H54 (cell line): ENCODE results near the gene CD52.

Source experiments
- DNase-seq: peaks from one replicate; pipeline ENCODE4 v3.0.0; 2011; ENCODE audit warnings: low spot score, mixed read lengths; ENCODE audit not compliant: insufficient read length
- FAIRE-seq: peaks from 3 replicates; lab custom pipeline; 2011; peaks lifted over from hg19 to GRCh38; lab: Jason Lieb, UNC
- POLR2A ChIP-seq: IDR thresholded peaks from 2 replicates; pipeline ENCODE4 v1.6.1; 2011; ENCODE audit warnings: low read depth, mild to moderate bottlenecking, low read length

Gene CD52

DNA sequence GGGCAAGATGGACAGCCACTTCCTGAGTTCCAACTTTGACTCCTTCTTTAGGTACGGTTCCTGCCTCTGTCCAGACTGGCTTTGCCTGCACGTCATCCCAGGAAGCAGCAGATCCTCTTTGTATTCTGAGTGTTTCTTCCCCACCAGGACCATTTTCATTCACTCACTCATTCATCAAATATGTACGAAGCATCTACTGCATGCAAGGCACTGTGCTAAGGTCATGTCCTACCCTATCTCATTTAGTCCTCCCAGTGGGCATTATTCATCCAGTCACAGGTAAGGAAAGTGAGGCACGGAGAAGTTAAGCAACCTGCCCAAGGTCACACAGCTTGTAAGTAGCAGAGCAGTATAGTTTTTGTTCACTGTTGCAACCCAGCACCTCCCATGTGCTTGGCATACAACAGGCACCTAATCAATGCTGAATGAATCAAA, 22.3 kb downstream of the CD52 start:
- no peak for TF ChIP-seq POLR2A
- no peak for DNase-seq
- no peak for FAIRE-seq

DNA sequence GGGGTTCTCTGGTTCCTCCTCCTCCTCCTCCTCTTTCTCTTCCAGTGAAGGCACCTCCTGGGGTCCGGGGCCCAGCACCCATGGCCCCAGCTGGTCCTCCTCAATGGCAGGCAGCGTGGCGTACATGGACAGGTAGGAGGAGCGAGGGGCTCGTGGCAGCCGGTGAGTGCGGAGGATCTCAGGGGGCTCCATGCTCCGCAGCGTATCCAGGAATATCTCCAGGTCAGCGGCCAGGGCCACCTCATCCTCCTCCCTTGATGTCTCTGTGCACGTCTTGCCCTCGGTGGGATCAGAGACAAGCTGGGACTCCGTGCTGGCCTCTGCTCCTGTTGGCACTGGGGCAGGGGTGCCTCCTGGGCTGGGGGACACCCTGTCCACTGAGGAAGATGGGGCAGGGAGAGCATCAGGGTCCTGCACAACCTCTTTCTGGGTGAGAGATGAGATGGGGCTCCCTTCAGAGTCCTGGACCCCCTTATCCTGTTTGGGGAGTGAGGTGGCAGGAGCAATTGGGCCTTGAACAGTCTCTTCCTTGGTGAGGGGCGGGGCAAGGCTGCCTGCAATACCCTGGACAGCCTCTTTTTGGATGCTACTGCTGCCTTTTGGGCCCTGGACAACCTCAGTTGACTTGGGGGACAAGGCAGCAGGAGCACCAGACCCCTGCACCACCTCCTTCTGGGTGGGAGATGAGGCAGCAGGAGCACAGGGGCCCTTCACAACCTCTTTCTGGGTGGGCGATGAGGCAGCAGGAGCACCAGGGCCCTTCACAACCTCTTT, 26.6 kb downstream of the CD52 start:
- DNase-seq (no peak), FAIRE-seq (no peak)
- no peak for TF ChIP-seq POLR2A

DNA sequence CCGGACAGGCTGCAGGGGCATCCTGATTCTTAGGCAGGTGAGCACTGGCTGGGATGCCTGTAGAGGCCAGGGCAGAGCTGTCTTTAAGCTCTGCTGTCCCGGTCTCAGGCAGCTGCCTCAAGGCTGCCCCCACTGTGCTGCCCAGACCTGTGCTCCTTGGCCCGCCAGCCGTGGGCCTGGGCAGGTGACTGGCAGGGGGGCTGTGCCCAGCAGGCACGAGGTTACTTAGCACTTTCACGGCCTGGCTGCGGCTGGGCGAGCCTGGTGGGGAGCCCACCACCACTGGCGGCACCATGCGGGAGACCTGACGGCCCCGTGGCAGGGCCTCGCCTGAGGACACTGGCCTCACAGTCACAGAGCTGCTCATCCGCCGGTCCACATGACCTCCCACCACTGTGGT, 28.0 kb downstream of the CD52 start:
- TF ChIP-seq POLR2A, result no peak
- DNase-seq, result no peak
- FAIRE-seq, result no peak

DNA sequence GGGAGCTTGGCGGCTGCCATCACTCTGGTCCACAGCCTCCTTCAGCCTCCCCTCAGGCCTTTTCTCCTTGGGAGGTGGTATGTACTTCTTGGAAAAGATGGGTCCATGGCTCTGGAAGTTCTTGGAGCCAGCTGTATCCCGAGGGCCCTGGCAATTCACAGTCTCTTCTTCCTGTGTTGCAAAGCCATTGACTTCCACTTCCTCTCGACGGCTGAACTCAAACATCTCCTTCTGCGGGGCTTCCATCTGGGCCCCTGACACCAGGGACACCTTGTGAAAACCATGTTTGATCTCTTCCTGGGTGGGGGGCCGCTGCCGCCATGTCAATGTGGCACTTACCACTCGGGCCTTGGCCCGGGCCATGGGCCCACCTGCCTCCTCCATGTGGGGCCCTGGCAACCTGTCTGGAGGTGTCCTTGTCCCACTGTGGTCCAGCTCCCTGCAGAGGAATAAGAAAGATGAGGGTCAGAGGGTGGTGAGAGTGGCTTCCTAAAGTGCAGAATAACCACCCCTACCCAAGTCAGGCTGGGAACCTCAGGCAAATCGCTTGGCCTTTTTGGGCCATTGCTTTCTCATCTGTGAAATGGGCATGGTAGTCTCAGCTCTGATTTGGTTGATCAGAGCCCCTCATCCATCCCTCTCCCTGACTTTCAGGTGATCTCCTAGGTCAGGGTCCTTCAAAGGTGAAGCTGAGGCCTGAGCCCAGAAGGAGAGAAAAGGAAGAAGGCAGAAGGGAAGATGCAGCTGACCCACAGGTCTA, 28.7 kb downstream of the CD52 start:
- FAIRE-seq, result no peak
- no peak for DNase-seq
- no peak for TF ChIP-seq POLR2A

DNA sequence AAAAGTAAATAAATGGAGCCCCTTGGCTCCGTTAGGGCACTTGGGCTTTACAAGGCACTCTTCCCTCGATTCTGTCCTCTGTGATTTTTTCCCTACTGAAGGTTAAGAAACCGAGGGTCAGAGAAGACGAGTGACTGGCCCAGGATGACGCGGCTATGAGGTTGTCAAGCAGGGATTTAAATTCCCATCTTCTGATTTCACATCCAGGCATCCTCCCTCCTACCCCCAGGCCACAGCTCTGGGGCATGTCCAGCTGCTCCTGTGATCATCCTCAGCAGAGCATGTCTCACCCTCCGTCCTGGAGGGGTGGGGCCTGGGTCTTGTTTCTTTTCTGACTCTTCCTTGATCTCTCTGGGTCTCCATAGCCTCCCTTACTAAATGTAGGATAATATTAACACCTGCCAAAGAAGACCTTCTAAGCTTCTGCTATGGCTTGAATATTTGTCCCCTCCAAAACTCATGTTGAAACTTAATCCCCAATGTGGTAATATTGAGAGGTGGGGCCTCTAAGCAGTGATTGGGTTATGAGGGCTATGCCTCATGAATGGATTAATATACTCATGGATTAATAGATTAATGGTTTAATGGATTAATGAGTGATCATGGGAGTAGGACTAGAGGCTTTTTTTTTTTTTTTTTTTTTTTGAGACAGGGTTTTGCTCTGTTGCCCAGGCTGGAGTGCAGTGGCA, 31.6 kb downstream of the CD52 start:
- no peak for TF ChIP-seq POLR2A
- FAIRE-seq, result peak; percentile 88
- peak; percentile 64 for DNase-seq

DNA sequence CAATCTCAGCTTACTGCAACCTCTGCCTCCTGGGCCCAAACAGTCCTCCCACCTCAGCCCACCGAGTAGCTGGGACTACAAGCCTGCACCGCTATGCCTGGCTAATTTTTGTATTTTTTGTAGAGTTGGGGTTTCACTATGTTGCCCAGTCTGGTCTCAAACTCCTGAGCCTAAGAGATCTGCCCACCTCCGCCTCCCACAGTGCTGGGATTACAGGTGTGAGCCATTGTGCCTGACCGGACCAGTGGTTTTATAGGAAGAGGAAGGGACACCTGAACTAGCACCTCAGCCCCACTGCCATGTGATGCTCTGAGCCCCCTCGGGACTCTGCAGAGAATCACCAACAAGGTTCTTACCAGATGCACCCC, 32.1 kb downstream of the CD52 start:
- DNase-seq, result no peak
- no peak for TF ChIP-seq POLR2A
- no peak for FAIRE-seq

DNA sequence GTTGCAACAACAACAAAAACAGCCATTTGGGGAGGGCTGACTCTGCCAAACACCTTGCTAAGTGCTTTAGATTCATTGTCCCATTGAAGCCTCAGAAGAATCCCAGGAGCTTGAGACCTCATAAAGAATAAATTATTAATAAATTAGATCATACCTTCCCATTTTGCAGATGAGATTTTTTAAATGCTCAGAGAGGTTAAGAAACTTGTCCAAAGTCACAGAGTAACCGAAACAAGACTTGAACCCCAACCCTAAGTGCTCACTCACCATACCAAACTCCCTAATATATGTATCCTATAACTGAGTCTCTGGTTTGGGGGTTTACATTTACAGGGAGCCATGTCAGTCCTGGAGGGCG, 32.6 kb downstream of the CD52 start:
- no peak for FAIRE-seq
- TF ChIP-seq POLR2A, result no peak

DNA sequence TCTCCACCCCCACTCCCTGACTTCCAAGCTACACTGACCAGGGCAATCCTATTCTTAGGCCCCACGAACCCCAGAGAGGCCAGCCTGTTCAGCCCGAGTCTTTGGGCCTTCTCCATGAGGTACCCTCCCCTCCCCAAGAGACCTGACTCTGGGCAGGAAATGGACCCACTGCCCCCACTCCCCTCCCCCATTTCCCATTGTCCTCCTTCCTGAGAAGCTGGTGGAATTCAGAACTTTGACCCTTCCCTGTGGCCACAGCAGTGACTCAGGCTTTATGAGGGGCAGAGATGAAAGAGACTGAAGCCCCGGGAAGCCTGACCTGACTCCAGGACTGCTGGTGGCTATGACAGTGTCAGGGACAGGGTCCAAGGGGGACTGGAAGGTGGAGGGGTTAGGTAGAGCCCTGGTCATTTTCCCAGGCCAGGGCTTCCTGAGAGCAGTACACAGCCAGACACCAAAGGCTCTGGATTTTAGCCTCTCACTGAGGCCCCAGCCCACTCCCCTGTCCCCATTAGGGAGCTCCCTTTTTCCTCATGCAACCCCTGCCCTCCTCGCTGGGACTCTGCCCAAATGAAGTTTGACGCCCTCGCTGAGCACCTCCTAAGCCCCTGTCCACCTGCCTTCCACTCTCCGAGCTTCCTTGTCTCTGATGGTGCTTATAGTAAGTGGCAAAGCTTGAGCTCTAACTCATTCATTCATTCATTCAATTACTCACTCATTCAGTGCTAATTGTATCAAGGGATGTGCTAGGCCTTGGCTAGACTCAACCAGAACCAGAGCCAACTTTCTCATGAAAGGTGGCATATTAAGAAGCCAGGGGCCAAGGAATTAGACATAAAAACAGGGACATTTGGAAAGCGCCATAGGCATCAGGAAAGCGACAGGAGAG, 33.2 kb downstream of the CD52 start:
- peak; percentile 23 for FAIRE-seq
- no peak for DNase-seq
- TF ChIP-seq POLR2A, result no peak

More for the DNA sequence above, 32.6 kb downstream of the CD52 start:
- no peak for DNase-seq

DNA sequence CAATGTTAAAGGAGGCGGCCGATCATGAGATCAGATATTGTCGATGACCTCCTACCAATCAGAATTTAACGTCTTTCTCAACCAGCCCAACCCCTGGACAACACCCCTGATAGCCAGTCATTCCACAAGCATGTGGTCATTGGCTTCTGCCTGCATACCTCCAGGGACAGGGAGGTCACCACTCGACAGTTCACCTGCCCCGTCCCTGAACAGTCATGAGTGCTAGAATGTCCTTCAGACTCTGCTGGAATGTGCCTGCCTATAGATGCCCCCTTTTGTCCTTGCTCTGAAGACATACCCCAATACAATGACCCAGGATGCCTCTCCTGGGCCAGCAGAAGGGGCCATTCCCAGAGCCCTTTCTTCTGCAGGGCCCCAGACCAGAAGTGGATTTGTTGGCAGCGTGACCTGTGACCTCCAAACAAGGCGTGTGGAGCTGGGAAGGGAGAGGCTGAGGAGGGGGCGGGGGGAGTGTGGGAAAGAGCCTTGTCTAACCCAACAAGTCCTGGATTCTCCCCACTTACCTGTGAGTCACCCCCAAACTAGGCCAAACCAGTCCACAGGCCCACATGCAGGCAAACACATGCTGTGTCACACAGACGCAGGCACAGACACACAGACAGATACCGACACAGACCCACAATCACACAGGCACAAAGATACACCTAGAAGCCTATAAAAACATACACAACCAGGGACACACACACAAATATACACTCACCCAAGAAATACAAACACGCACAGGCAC, 34.0 kb downstream of the CD52 start:
- no peak for TF ChIP-seq POLR2A
- DNase-seq (peak; percentile 45), FAIRE-seq (peak; percentile 60)

DNA sequence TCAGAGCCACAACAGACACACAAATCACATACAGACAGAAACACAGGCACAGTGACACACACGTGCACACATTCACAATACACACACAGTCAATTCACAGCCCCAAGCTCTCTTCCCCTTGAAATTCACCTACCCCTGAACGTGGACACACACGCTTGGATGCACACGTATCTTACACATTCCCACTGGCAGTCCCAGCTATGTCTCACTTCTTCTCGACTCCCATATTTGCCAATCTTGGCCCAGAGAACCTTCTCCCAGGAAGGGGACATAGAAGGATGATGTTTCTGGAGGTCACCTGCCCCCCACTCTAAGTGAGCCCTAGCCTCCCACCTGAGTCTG, 34.6 kb downstream of the CD52 start:
- FAIRE-seq, result no peak
- TF ChIP-seq POLR2A, result no peak

DNA sequence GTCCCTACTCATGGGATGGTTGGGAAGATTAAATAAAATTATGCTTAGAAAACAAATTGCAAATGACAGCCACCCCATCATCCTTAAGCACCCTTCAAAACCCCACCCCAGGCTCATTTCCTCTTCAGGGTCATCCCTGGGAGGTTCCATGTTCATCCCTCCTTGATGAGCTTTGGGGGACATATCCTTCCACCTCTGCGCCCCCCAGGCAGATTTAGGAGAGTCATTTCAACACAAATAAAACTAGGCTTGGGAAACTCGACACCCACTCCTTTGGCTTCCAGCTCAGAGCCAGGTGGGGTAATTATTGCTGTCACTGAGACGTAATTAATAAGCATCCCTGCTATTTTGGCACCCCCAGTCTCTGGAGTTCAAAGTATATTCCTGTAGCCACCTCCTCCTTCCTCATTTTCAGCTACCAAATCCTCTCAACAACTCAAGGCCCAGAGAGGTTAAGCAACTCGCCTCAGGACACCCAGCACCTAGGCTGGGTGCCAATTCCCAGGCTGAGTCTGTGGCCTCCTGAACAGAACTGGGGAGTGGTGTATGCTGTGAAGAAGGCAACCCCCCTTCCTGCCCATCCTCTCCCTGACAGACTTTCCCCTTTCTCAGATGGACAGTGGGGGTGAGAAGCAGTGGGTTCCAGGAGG, 35.6 kb downstream of the CD52 start:
- TF ChIP-seq POLR2A, result no peak
- no peak for FAIRE-seq

More for the DNA sequence above, 34.6 kb downstream of the CD52 start:
- no peak for DNase-seq

DNA sequence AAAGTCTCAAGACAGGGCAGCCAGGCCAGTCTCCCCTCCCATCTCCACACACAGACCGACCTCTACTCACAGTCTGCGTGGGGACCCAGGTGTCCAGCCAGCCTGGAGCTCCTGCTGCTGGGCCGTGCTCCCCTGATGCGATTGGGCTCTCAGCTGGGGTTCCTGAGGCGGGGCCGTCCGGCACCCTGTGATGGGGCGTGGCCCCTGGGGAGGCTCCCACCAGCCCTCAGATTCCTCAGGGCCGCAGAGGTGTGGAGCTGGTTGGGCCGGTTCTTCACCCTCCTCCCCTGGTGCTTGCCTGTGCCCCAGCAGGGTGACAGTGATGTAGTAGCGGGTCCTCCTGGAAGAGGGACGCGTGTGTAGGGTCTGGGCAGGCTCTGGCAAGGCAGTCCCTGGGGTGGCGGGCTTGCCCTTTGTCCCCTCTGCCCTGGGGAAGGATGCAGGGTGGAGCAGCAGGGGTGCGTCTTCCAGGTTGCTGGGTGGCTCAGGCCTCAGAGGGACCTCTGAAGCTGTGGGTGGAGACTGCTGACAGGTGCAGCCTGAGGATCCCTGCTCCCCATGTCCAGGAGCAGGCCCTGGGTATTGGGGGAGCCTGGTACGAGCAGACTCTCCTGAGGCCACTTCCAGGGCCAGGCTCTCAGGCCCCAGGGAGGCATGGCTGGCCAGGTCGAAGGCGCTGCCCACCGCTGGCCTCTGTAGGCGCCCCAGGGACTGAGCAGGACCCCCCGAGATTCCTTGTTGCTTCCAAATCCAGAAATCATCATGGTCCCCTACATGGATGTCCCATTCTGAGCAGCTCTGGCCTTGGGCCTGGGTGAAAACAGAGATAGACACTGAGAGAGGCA, 36.4 kb downstream of the CD52 start, which contains the start of gene CRYBG2:
Gene CRYBG2 (minus strand): TSS at position 155 of the 845 bp plus-strand sequence. CDS start 7,473 bp downstream, outside the sequence.
- TF ChIP-seq POLR2A, result no peak
- DNase-seq (no peak), FAIRE-seq (no peak)

More for the DNA sequence above, 35.6 kb downstream of the CD52 start:
- DNase-seq, result no peak
